Testis (tissue), 3 donors: ENCODE data around the gene SLC35F4. TPM values are rescaled to one million over a fixed set of nuclear protein-coding genes. Genes with fewer than 3 reads are reported as not detected.

Experiments
- DNase-seq: peaks from one replicate; pipeline ENCODE4 v3.0.0-alpha.2; 2019
- H3K27ac ChIP-seq, 2 donors: fragments of 200-600 bp; sonication (generic); one replicate each; pipeline ENCODE4 v1.5.1; 2019
- H3K27me3 ChIP-seq: fragments of 200-600 bp; sonication (generic); one replicate; pipeline ENCODE4 v1.5.1; 2019
- H3K36me3 ChIP-seq: fragments of 200-600 bp; sonication (generic); one replicate; pipeline ENCODE4 v1.5.1; 2017; ENCODE audit warnings: low read depth; ENCODE audit errors: missing control alignments
- H3K4me1 ChIP-seq: fragments of 200-600 bp; sonication (generic); one replicate; pipeline ENCODE4 v1.5.1; 2019
- H3K4me3 ChIP-seq, 2 donors: fragments of 200-600 bp; sonication (generic); one replicate each; pipeline ENCODE4 v1.5.1; 2017 to 2019
- H3K9me3 ChIP-seq: fragments of 200-600 bp; sonication (generic); one replicate; pipeline ENCODE4 v1.5.1; 2017
- POLR2A ChIP-seq: fragments of 450-650 bp; IDR thresholded peaks from one replicate; pipeline ENCODE4 v1.6.1; 2017; ENCODE audit warnings: antibody characterized with exemption, mild to moderate bottlenecking, moderate library complexity
- WGBS, 2 donors: methylation state at CpG; one replicate each; pipeline ENCODE4 v1.1.5; 2018; 5-methylcytosine and 5-hydroxymethylcytosine counted together
- intact Hi-C: fragments of 100-400 bp; cut with DNase I; formaldehyde crosslinking; loops from one replicate; pipeline ENCODE4 v1.15.1; 2023; ENCODE audit warnings: low total_unique reads
- polyA plus RNA-seq: library from polyadenylated mRNA; stranded (reverse); fragments of 350-450 nt; fragmentation: Illumina TruSeq; extraction: RNeasy Lipid Tissue Mini Kit (QIAGEN cat#74804); gene quantifications from one replicate; pipeline ENCODE4 v1.2.3, GENCODE V29; 2014; ENCODE audit warnings: low read depth, low replicate concordance; ENCODE audit not compliant: insufficient read depth
- total RNA-seq, 2 donors: library from RNA; depleted of rRNA; stranded (reverse); fragments of >200 nt; gene quantifications; one replicate each; pipeline ENCODE4 v1.2.3, GENCODE V29; 2016
- TF ChIP-seq, protein P1 (sequence below), 3 experiments: fragments of 450-650 bp in 2 of 3; fragments of 200-600 bp in 1 of 3; sonication (generic) in 1 of 3; IDR thresholded peaks; one replicate each; pipeline ENCODE4 v1.5.1; 2016 to 2019; ENCODE audit warnings: antibody characterized with exemption in 3 of 3, mild to moderate bottlenecking in 2 of 3, moderate library complexity in 1 of 3

SLC35F4 gene
- total and polyA plus RNA-seq, 3 donors from 2014 or later, result 0.50 to 2.8 (median 2.3) TPM

DNA sequence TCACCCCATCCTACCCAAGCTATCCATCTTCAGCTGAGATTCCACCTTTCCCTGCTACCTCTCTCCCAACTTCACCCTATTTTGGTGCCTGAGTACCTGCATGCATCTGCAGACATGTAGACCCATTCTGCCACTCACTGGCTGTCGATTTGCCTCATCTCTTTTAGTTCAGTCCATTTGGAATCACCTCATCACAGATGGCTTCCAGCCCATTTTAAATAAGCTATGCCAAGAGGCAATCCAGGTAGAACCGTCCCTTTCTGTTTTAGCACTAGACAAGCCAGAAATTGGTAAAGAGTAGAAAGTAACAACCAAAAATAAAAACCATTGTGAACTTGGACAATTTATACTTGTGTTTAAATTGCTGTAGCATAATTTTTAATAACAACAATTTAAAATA lies 11.3 kb downstream of the SLC35F4 start:
- no peaks in the 10 kb centered on the region for H3K36me3 ChIP-seq
- intact Hi-C loops, result no loop called here
- no peaks in the 10 kb centered on the region for H3K27me3 ChIP-seq
- DNase-seq, result no peak
- no peak overlapping the region for H3K27ac ChIP-seq
- WGBS, 2 donors, result 84 to 88% methylated on average over 2 of the region's 2 CpGs
- H3K4me1 ChIP-seq, result no peaks in the 10 kb centered on the region
- no peaks in the 10 kb centered on the region for H3K9me3 ChIP-seq
- TF ChIP-seq, protein P1, sequence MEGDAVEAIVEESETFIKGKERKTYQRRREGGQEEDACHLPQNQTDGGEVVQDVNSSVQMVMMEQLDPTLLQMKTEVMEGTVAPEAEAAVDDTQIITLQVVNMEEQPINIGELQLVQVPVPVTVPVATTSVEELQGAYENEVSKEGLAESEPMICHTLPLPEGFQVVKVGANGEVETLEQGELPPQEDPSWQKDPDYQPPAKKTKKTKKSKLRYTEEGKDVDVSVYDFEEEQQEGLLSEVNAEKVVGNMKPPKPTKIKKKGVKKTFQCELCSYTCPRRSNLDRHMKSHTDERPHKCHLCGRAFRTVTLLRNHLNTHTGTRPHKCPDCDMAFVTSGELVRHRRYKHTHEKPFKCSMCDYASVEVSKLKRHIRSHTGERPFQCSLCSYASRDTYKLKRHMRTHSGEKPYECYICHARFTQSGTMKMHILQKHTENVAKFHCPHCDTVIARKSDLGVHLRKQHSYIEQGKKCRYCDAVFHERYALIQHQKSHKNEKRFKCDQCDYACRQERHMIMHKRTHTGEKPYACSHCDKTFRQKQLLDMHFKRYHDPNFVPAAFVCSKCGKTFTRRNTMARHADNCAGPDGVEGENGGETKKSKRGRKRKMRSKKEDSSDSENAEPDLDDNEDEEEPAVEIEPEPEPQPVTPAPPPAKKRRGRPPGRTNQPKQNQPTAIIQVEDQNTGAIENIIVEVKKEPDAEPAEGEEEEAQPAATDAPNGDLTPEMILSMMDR (IDR thresholded peaks at IDR 0.05), result no peak
- TF ChIP-seq POLR2A, result no peak
- no peak overlapping the region for H3K4me3 ChIP-seq

DNA sequence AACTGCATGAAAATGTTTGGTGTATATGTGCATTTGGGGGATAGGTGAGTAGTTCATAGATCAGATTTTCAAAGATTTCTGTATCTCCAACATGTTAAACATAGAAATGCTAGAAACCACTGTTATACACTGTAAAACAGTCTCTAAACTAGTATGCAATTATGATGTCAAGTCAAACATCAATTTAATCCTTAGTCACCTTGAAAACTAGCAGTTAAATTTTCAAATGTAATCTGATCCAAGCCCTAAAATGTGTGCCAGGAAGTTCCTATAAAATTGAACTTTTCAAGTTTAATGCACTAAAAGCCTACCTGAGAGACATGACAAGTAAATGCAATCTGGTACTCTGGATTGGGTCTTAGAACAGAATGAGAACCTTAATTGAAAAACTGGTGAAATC lies 14.5 kb downstream of the SLC35F4 start:
- Histone ChIP-seq H3K9me3 (no peaks in the 10 kb centered on the region), H3K4me3 (no peak overlapping the region), H3K27me3 (no peaks in the 10 kb centered on the region), H3K4me1 (no peaks in the 10 kb centered on the region), H3K27ac (no peak overlapping the region), H3K36me3 (no peaks in the 10 kb centered on the region)
- TF ChIP-seq POLR2A, result no peak
- TF ChIP-seq, protein P1 (IDR thresholded peaks at IDR 0.05), result no peak
- DNase-seq, result no peak
- intact Hi-C loops, result no loop called here

DNA sequence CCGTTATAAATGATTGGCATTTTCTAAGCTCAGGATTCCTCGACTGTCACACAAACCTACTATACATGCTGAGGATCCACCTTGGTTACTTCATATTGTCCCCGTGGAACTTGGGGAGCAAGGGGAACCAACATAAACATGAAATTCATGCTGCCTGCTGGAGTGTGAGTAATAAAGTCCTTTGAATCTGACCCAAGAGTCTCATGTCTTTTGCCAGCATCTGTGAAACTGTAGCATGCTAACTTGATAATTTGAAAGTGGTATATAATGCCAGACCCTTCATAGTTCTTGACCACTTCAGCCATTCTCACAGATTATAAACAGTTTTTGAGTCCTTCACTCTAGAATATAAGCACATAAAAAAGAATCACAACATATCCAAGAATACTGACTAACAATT lies 17.1 kb downstream of the SLC35F4 start:
- TF ChIP-seq POLR2A, result no peak
- TF ChIP-seq, protein P1 (IDR thresholded peaks at IDR 0.05), result no peak
- intact Hi-C loops, result no loop called here
- Histone ChIP-seq H3K27ac (no peak overlapping the region), H3K9me3 (no peaks in the 10 kb centered on the region), H3K4me1 (no peaks in the 10 kb centered on the region), H3K36me3 (no peaks in the 10 kb centered on the region), H3K4me3 (no peak overlapping the region), H3K27me3 (no peaks in the 10 kb centered on the region)
- WGBS, 2 donors, result 76 to 90% methylated on average over 3 of the region's 3 CpGs
- no peak for DNase-seq

DNA sequence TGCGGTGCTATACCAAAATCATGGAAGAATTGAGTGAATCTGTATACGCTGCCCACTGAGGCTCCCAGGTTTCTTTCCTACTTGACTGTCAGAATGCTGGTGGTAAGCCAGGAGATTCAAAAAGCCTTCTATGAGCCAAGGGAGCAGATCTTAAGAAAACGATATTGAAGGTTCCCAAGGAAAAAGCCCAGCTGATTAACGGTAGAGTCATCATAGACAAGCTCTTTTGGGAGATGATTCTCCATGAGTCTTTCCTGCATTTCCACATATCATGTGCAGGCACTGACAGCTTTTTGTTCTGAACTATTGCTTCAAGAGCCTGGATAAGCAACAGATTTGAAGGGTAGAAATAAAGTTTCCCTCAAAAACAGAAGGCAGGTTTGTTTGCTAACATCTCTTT lies 17.5 kb downstream of the SLC35F4 start:
- WGBS, 2 donors, result 91 to 92% methylated on average over 4 of the region's 4 CpGs
- no peak for TF ChIP-seq POLR2A
- TF ChIP-seq, protein P1 (IDR thresholded peaks at IDR 0.05), result no peak
- no peaks in the 10 kb centered on the region for H3K9me3 ChIP-seq
- no peak overlapping the region for H3K27ac ChIP-seq
- H3K27me3 ChIP-seq, result no peaks in the 10 kb centered on the region
- no peaks in the 10 kb centered on the region for H3K4me1 ChIP-seq
- no peaks in the 10 kb centered on the region for H3K36me3 ChIP-seq
- no peak overlapping the region for H3K4me3 ChIP-seq
- intact Hi-C loops, result no loop called here
- DNase-seq, result no peak

DNA sequence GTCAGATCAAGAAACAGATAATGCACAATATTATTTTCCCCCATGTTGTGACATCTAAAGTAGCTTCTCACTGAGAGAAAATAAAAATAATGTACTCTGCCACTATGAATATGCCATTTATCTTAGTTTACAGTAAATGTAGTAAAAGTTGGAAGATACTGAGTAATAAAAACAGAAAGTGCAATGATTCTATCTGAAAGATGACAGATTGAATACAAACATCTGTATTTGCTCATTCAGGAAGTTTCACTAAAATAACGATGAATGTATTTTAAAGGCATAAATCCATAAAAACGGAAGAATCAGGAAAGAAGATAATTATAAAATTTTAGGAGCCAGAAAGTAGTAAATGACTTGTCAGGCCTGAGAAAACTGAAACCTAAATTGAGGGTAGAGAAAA lies 18.2 kb downstream of the SLC35F4 start:
- TF ChIP-seq, protein P1 (IDR thresholded peaks at IDR 0.05), result no peak
- TF ChIP-seq POLR2A, result no peak
- 56 to 71% methylated on average over 2 of the region's 2 CpGs for WGBS, 2 donors
- H3K4me3 ChIP-seq, result no peak overlapping the region

More for the DNA sequence above, 18.2 kb downstream of the SLC35F4 start:
- H3K9me3 ChIP-seq, result no peaks in the 10 kb centered on the region
- intact Hi-C loops, result no loop called here
- H3K27me3 ChIP-seq, result no peaks in the 10 kb centered on the region
- H3K36me3 ChIP-seq, result no peaks in the 10 kb centered on the region
- H3K27ac ChIP-seq, result no peak overlapping the region
- no peak for DNase-seq
- H3K4me1 ChIP-seq, result no peaks in the 10 kb centered on the region
